PC-9 (cell line): ENCODE results near the gene KCNE1.
"Not testable (repeated sequence)": the region's sequence is repeated elsewhere in the genome, so short reads cannot be mapped to it uniquely, and the experiment has no call there.

Experiments
- EZH2 ChIP-seq: fragments of 200-600 bp; sonication (generic); IDR thresholded peaks from 2 replicates; pipeline ENCODE4 v1.8.0; 2017; ENCODE audit warnings: antibody characterized with exemption, low read depth
- TF ChIP-seq, protein P1 (sequence below): fragments of 200-600 bp; sonication (generic); conservative IDR thresholded peaks from 2 replicates; pipeline ENCODE4 v1.6.1; 2017; ENCODE audit warnings: mixed run types, antibody characterized with exemption, mild to moderate bottlenecking, moderate library complexity

DNA sequence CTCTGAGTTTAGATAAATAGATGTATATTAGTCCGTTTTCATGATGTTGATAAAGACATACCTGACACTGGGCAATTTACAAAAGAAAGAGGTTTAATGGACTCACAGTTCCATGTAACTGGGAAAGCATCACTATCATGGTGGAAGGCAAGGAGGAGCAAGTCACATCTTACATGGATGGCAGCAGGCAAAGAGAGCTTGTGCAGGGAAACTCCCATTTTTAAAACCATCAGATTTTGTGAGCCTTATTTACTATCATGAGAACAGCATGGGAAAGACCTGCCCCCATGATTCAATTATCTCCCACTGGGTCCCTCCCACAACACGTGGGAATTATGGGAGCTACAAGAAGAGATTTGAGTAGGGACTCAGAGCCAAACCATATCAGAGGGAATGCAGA, 42.7 kb upstream of the KCNE1 start:
- TF ChIP-seq, protein P1, sequence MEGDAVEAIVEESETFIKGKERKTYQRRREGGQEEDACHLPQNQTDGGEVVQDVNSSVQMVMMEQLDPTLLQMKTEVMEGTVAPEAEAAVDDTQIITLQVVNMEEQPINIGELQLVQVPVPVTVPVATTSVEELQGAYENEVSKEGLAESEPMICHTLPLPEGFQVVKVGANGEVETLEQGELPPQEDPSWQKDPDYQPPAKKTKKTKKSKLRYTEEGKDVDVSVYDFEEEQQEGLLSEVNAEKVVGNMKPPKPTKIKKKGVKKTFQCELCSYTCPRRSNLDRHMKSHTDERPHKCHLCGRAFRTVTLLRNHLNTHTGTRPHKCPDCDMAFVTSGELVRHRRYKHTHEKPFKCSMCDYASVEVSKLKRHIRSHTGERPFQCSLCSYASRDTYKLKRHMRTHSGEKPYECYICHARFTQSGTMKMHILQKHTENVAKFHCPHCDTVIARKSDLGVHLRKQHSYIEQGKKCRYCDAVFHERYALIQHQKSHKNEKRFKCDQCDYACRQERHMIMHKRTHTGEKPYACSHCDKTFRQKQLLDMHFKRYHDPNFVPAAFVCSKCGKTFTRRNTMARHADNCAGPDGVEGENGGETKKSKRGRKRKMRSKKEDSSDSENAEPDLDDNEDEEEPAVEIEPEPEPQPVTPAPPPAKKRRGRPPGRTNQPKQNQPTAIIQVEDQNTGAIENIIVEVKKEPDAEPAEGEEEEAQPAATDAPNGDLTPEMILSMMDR = not testable (repeated sequence)
- not testable (repeated sequence) for TF ChIP-seq EZH2
